Neural crest cell (in vitro differentiated cells): Measurements from ENCODE around the gene ARHGEF17. TPM values are rescaled to one million over a fixed set of nuclear protein-coding genes. Genes with fewer than 3 reads are reported as not detected.
"Not testable (repeated sequence)": the region's sequence is repeated elsewhere in the genome, so short reads cannot be mapped to it uniquely, and the experiment has no call there.

ENCODE experiments used
- DNase-seq: peaks from one replicate; pipeline ENCODE4 v3.0.0; 2021; ENCODE audit warnings: low read depth, mixed read lengths, low spot score
- H3K27ac Mint-ChIP-seq: one replicate; pipeline ENCODE4 v1.8.0; 2021; ENCODE audit warnings: mild to moderate bottlenecking, mixed read lengths; ENCODE audit not compliant: unreplicated experiment
- H3K27me3 Mint-ChIP-seq: 2 replicates; pipeline ENCODE4 v1.8.0; 2021; ENCODE audit warnings: low read depth, mild to moderate bottlenecking, mixed read lengths
- H3K36me3 Mint-ChIP-seq: 2 replicates; pipeline ENCODE4 v1.8.0; 2021; ENCODE audit warnings: low read depth, mild to moderate bottlenecking, mixed read lengths
- H3K4me1 Mint-ChIP-seq: 2 replicates; pipeline ENCODE4 v1.8.0; 2021; ENCODE audit warnings: mixed read lengths
- H3K4me3 Mint-ChIP-seq: one replicate; pipeline ENCODE4 v1.8.0; 2021; ENCODE audit warnings: mild to moderate bottlenecking, mixed read lengths
- H3K9me3 Mint-ChIP-seq: 2 replicates; pipeline ENCODE4 v1.8.0; 2021; ENCODE audit warnings: mixed read lengths
- CTCF ChIP-seq: fragments of 200-600 bp; sonication (generic); conservative IDR thresholded peaks from 2 replicates; pipeline ENCODE4 v1.5.0; 2021; ENCODE audit warnings: antibody characterized with exemption, mild to moderate bottlenecking
- total RNA-seq: library from RNA; stranded (reverse); gene quantifications from 2 replicates; pipeline ENCODE4 v1.2.1, GENCODE V29; 2021

The ARHGEF17 gene
- total RNA-seq, 1 donor from 2014 or later: 55.7 TPM

- H3K4me1 Mint-ChIP-seq: peaks cover 16% of the 10 kb centered on the region
- no peak for TF ChIP-seq CTCF
- H3K27ac Mint-ChIP-seq: peak overlapping the region; percentile 22
- DNase-seq: no peak
- peaks cover 4% of the 10 kb centered on the region for H3K27me3 Mint-ChIP-seq
- H3K9me3 Mint-ChIP-seq: no peaks in the 10 kb centered on the region
- no peak overlapping the region for H3K4me3 Mint-ChIP-seq
- no peaks in the 10 kb centered on the region for H3K36me3 Mint-ChIP-seq
Observed at GRCh38 chr11:73268671-73269271, 39.3 kb upstream of the ARHGEF17 start.

- peaks cover 4% of the 10 kb centered on the region for H3K27me3 Mint-ChIP-seq
- H3K4me3 Mint-ChIP-seq: no peak overlapping the region
- no peaks in the 10 kb centered on the region for H3K36me3 Mint-ChIP-seq
- no peaks in the 10 kb centered on the region for H3K9me3 Mint-ChIP-seq
- H3K4me1 Mint-ChIP-seq: peaks cover 16% of the 10 kb centered on the region
- no peak overlapping the region for H3K27ac Mint-ChIP-seq
- no peak for TF ChIP-seq CTCF
- no peak for DNase-seq
Observed at GRCh38 chr11:73269459-73270015, 38.5 kb upstream of the ARHGEF17 start.

DNA sequence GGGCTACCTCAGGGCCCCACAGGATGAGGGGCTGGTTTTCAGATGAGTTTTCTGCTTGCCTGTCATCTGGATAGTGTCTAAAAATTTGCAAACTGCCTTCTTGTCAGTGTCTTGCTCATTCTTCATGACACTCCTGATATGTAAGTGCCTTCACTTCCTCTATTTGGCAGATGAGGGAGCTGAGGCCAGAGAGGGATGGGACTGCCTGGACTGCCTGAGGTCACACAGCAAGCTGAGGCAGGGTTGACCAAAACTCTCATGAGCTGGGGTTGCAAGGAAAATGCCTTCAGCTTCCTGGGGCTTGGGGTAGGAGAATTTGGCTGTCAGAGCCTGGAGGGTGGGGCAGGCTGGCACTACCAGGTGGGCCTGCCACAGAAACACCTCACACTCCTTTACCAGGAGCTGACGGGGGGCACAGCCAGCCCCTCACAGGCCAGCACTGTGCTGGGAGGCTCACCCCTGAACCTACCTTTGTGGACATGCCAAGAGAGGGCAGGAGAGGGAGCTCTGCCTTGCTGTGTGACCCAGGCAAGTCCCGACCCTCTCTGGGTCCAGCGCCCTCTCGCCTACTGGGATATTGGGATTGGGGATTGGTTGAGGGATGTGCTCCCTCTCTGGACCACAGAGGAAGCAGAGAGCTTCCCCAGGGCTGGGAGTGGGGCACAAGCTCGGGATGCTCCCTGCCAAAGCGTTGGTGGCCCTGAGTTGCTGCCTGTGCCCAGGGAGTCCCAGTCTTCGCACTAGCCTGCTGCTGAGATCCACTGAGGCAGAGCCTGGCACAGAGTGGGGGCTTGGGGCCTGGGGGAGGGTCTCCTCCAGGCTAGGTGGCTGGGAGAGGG, 37.8 kb upstream of the ARHGEF17 start:
- TF ChIP-seq CTCF: no peak
- DNase-seq: no peak

DNA sequence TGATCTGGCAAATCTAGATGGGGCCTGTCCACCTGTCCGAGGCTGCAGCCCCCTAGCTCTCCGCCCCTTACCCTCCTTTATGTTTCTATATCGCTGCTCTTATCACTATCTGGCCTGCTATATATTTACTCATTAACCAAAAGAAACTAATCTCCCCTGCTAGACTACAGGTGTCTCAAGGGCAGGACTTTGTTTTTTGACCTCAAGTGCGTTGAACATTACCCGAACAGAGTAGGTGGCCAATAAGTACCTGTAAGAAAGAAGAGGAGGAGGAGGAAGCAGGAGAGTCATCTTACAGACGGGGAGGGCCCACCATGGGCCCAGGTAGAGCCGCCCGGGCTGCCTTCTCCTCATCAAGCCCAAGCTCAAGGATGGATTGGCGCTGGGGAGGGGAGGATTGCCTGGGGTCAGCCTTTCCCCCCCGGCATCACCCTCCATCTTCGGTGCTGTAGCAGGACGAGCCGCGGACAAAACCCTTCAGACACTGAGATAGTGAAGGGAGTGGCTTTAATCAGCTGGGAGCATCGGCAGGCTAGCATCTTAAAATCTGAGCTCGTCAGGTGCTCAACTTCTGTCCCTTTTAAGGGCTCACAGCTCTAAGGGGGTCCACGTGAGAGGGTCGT, 37.1 kb upstream of the ARHGEF17 start:
- no peak overlapping the region for H3K4me3 Mint-ChIP-seq
- DNase-seq: no peak
- no peak overlapping the region for H3K27ac Mint-ChIP-seq

More for the DNA sequence above, 37.8 kb upstream of the ARHGEF17 start:
- Mint-ChIP-seq H3K27ac (no peak overlapping the region), H3K9me3 (no peaks in the 10 kb centered on the region), H3K36me3 (no peaks in the 10 kb centered on the region), H3K27me3 (no peaks in the 10 kb centered on the region), H3K4me3 (no peak overlapping the region), H3K4me1 (peaks cover 16% of the 10 kb centered on the region)

DNA sequence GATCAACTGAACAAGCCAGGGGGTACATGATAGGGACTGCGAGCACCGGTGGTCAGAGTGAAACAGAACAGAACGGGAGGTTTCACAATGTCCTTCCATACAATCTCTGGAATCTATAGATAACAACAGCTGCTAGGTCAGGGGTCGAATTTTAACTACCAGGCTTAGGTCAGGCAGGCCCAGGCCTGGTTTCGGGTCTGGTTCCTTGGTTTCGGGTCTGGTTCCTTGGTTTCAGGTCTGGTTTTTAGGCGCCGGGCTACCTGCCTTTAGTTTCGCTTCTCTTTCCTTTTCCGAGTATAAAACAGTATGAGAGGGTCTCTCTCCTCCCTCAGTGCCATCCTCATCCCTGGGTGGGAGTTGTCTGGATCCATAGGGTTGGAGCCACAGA, 36.6 kb upstream of the ARHGEF17 start:
- H3K27ac Mint-ChIP-seq, H3K4me1 Mint-ChIP-seq: not testable (repeated sequence)

More for the DNA sequence above, 37.1 kb upstream of the ARHGEF17 start:
- Mint-ChIP-seq H3K9me3 (no peaks in the 10 kb centered on the region), H3K27me3 (no peaks in the 10 kb centered on the region), H3K4me1 (peaks cover 13% of the 10 kb centered on the region), H3K36me3 (no peaks in the 10 kb centered on the region)
- no peak for TF ChIP-seq CTCF

More for the DNA sequence above, 36.6 kb upstream of the ARHGEF17 start:
- H3K27me3 Mint-ChIP-seq, H3K4me3 Mint-ChIP-seq, H3K9me3 Mint-ChIP-seq, DNase-seq, H3K36me3 Mint-ChIP-seq: not testable (repeated sequence)
